ENCODE measurements around the gene PXMP2.
A peak's percentile ranks its signal among the peaks of the same experiment; 100 is the strongest.

Gene PXMP2

GRCh38 chr12:132695431-132695830, 8.0 kb downstream of the PXMP2 start:
- DNase-seq = no peak
- Histone ChIP-seq H3K27me3 (replicated peaks) (no peaks in the 10 kb centered on the region), H3K27ac (no peak overlapping the region), H3K4me3 (ENCODE audit: low read depth, low read length) (no peak overlapping the region), H3K36me3 (replicated peaks) (no peaks in the 10 kb centered on the region)
- no peak for TF ChIP-seq CTCF (IDR thresholded peaks at IDR 0.05; ENCODE audit: low read depth, low read length, missing control alignments)
- in situ Hi-C loops (cut with HindIII; ENCODE audit: low pct_ligation_motif_present, low sequenced_read_pairs) = no loop called here

GRCh38 chr12:132698341-132698740, 11.0 kb downstream of the PXMP2 start:
- Histone ChIP-seq H3K27me3 (replicated peaks) (no peaks in the 10 kb centered on the region), H3K36me3 (replicated peaks) (no peaks in the 10 kb centered on the region), H3K27ac (no peak overlapping the region), H3K4me3 (ENCODE audit: low read depth, low read length) (no peak overlapping the region)
- no peak for TF ChIP-seq CTCF (IDR thresholded peaks at IDR 0.05; ENCODE audit: low read depth, low read length, missing control alignments)
- no peak for DNase-seq
- in situ Hi-C loops (cut with HindIII; ENCODE audit: low pct_ligation_motif_present, low sequenced_read_pairs) = no loop called here

GRCh38 chr12:132700212-132700822, 12.9 kb downstream of the PXMP2 start:
- no peaks in the 10 kb centered on the region for H3K27me3 ChIP-seq (replicated peaks)
- TF ChIP-seq CTCF (IDR thresholded peaks at IDR 0.05; ENCODE audit: low read depth, low read length, missing control alignments) = no peak
- no peaks in the 10 kb centered on the region for H3K36me3 ChIP-seq (replicated peaks)
- DNase-seq = peak; percentile 56
- no peak overlapping the region for H3K4me3 ChIP-seq (ENCODE audit: low read depth, low read length)
- in situ Hi-C loops (cut with HindIII; ENCODE audit: low pct_ligation_motif_present, low sequenced_read_pairs) = no loop called here
- no peak overlapping the region for H3K27ac ChIP-seq

GRCh38 chr12:132702640-132703039, 15.3 kb downstream of the PXMP2 start:
- in situ Hi-C loops (cut with HindIII; ENCODE audit: low pct_ligation_motif_present, low sequenced_read_pairs) = no loop called here
- no peaks in the 10 kb centered on the region for H3K36me3 ChIP-seq (replicated peaks)

GRCh38 chr12:132703641-132704040, 16.3 kb downstream of the PXMP2 start:
- in situ Hi-C loops (cut with HindIII; ENCODE audit: low pct_ligation_motif_present, low sequenced_read_pairs) = no loop called here
- Histone ChIP-seq H3K36me3 (replicated peaks) (no peaks in the 10 kb centered on the region), H3K4me3 (ENCODE audit: low read depth, low read length) (no peak overlapping the region), H3K27ac (no peak overlapping the region), H3K27me3 (replicated peaks) (no peaks in the 10 kb centered on the region)
- no peak for DNase-seq
- TF ChIP-seq CTCF (IDR thresholded peaks at IDR 0.05; ENCODE audit: low read depth, low read length, missing control alignments) = no peak

More at GRCh38 chr12:132702640-132703039, 15.3 kb downstream of the PXMP2 start:
- TF ChIP-seq CTCF (IDR thresholded peaks at IDR 0.05; ENCODE audit: low read depth, low read length, missing control alignments) = no peak
- H3K27ac ChIP-seq = no peak overlapping the region
- no peak for DNase-seq
- no peak overlapping the region for H3K4me3 ChIP-seq (ENCODE audit: low read depth, low read length)
- H3K27me3 ChIP-seq (replicated peaks) = no peaks in the 10 kb centered on the region

- in situ Hi-C loops (cut with HindIII; ENCODE audit: low pct_ligation_motif_present, low sequenced_read_pairs) = no loop called here
- Histone ChIP-seq H3K36me3 (replicated peaks) (no peaks in the 10 kb centered on the region), H3K27me3 (replicated peaks) (no peaks in the 10 kb centered on the region), H3K27ac (no peak overlapping the region), H3K4me3 (ENCODE audit: low read depth, low read length) (no peak overlapping the region)
- no peak for DNase-seq
- TF ChIP-seq CTCF (IDR thresholded peaks at IDR 0.05; ENCODE audit: low read depth, low read length, missing control alignments) = no peak
Observed at GRCh38 chr12:132707241-132707640, 19.9 kb downstream of the PXMP2 start.
